HG03457 (cell line): ENCODE measurements around the gene ARPC3.
"Not testable (repeated sequence)": the region's sequence is repeated elsewhere in the genome, so short reads cannot be mapped to it uniquely, and the experiment has no call there.

Experiments
- ATAC-seq: cut with Tn5 transposase; IDR thresholded peaks from one replicate; pipeline ENCODE4 v1.9.1; 2021; ENCODE audit warnings: moderate number of reproducible peaks; ENCODE audit not compliant: unreplicated experiment

ARPC3 gene

DNA sequence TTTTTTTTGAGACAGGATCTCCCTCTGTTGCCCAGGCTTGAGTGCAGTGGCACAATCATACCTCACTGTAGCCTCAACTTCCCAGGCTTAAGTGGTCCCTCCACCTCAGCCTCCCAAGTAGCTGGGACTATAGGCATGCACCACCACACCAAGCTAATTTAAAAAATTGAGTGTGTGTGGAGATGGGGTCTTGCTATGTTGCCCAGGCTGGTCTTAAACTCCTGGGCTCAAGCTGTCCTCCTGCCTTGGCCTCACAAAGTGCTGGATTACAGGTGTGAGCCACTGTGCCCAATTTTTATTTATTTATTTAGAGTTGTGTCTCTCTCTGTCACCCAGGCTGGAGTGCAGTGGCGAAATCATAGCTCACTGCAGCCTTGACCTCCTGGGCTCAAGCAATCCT lies 29.5 kb downstream of the ARPC3 start:
- ATAC-seq: not testable (repeated sequence)

DNA sequence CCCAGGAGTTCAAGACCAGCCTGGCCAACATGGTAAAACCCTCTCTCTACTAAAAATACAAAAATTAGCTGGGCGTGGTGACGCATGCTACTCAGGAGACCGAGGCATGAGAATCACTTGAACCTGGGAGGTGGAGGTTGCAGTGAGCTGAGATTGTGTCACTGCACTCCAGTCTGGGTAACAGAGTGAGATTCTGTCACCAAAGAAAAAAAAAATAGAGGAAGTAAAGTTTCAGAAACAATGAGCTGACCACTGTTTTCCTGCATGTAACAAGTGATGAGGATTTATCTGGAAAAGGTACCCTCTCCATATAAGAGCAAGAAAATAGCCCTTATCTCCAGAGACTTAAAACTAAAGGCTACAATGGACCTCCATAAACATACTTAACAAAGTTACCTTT lies 33.0 kb downstream of the ARPC3 start:
- not testable (repeated sequence) for ATAC-seq

DNA sequence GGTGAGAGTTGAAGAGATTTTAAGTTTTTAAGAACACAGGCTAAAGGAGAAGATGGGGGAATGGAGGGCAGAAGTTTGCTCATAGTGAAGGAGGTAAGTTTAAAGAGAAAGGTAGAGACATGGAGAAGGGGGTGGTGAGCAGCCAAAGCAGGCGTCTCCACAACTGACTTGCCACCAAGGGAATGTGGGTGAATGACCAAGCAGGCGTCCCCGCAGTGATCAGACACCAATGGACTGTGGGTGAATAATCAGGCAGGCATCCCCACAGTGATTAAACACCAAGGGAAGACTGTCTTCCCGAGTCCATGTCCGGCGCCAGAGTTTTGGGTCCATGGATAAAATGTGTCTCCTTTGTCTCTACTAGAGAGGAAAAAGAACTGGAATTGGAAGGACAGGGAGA lies 40.1 kb downstream of the ARPC3 start:
- ATAC-seq: not testable (repeated sequence)

GRCh38 chr12:110405126-110405662 lies 44.9 kb downstream of the ARPC3 start:
- not testable (repeated sequence) for ATAC-seq

- no peak for ATAC-seq
These were observed 46.0 kb downstream of the ARPC3 start for GRCh38 chr12:110403976-110404682.

GRCh38 chr12:110403146-110403975 lies 46.8 kb downstream of the ARPC3 start, which contains the start of gene ANAPC7:
TSS of gene ANAPC7 (minus strand) at chr12:110403708. CDS start at chr12:110403627, 81 bp downstream.
- peak; percentile 54 for ATAC-seq
